ENCODE results near the gene CCL4. TPM values are rescaled to one million over a fixed set of nuclear protein-coding genes. Genes with fewer than 3 reads are reported as not detected.

Gene CCL4
- polyA plus RNA-seq, 1 donor: 6.9 TPM

DNA sequence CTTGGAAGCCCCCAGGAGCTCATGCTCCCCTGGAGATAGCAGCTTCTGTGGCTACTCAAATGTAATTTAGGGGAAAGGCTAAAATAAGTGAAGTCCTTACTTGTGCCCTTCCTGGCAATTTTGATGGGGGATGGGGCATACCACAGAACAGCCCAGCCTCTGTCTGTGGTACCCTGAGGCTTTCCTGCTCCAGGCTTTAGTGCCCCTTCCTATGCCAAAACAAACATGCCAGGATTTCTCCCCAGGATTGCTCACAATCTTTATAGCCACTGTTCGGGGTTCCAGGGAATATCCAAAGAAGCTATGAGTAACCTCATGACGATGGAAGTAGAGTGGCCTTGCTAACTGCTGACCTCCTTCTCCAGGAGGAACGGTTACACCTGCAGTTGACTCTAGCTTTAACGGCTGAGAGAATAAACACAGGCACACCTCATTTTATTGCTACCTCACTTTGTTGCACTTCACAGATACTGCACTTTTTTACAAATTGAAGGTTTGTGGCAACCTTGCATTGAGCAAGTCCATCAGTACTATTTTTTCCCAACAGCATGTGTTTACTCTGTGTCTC, 24.9 kb downstream of the CCL4 start:
- Histone ChIP-seq H3K27me3 (ENCODE audit: control insufficient read depth, insufficient read depth, low read length) (no peaks in the 10 kb centered on the region), H3K36me3 (ENCODE audit: control insufficient read depth, insufficient read depth, low read length) (no peaks in the 10 kb centered on the region), H3K4me1 (ENCODE audit: control insufficient read depth, insufficient read depth, low read length) (peaks cover 9% of the 10 kb centered on the region), H3K27ac (ENCODE audit: low read length) (peak overlapping the region; percentile 2), H3K4me3 (ENCODE audit: low read length) (no peak overlapping the region), H3K9me3 (ENCODE audit: control insufficient read depth, low read depth, low read length) (peaks cover 13% of the 10 kb centered on the region)
- peak; percentile 34 to 66 for DNase-seq
- no CpG with 5 or more reads among the region's 4 CpGs for WGBS (ENCODE audit: insufficient coverage, low lambda C conversion rate)

DNA sequence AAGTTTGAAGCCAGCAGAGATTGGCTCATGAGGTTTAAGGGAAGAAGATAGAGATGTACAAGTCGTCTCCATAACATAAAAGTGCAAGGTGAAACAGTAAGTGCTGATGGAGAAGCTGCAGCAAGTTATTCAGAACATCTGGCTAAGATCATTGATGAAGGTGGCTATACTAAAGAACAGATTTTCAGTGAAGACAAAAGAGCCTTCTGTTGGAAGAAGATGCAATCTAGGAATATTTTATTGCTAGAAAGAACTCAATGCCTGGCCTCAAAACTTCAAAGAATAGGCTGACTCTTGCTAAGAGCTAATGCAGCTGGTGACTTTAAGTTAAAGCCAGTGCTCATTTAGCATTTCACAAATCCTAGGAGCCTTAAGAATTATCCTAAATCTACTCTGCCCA, 26.0 kb downstream of the CCL4 start:
- 83% methylated on average over 1 of the region's 1 CpG for WGBS (ENCODE audit: insufficient coverage, low lambda C conversion rate)
- Histone ChIP-seq H3K27me3 (ENCODE audit: control insufficient read depth, insufficient read depth, low read length) (no peaks in the 10 kb centered on the region), H3K36me3 (ENCODE audit: control insufficient read depth, insufficient read depth, low read length) (no peaks in the 10 kb centered on the region), H3K4me3 (ENCODE audit: low read length) (no peak overlapping the region), H3K27ac (ENCODE audit: low read length) (no peak overlapping the region), H3K4me1 (ENCODE audit: control insufficient read depth, insufficient read depth, low read length) (peaks cover 16% of the 10 kb centered on the region), H3K9me3 (ENCODE audit: control insufficient read depth, low read depth, low read length) (peaks cover 13% of the 10 kb centered on the region)
- no peak for DNase-seq

DNA sequence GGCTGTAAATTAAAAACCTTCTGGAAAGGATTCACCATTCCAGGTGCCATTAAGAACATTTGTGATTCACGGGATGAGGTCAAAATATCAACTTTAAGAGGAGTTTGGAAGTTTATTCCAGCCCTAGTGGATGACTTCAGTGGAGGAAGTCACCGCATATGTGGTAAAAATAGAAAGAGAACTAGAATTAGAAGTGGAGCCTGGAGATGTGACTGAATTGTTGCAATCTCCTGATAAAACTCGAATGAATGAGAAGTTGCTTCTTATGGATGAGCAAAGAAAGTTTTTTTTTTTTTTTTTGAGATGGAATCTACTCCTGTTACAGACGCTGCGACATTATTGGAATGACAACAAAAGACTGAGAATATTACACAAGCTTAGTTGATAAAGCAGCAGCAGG, 26.7 kb downstream of the CCL4 start:
- Histone ChIP-seq H3K4me3 (ENCODE audit: low read length) (no peak overlapping the region), H3K4me1 (ENCODE audit: control insufficient read depth, insufficient read depth, low read length) (peaks cover 19% of the 10 kb centered on the region), H3K36me3 (ENCODE audit: control insufficient read depth, insufficient read depth, low read length) (no peaks in the 10 kb centered on the region), H3K27ac (ENCODE audit: low read length) (no peak overlapping the region), H3K27me3 (ENCODE audit: control insufficient read depth, insufficient read depth, low read length) (no peaks in the 10 kb centered on the region), H3K9me3 (ENCODE audit: control insufficient read depth, low read depth, low read length) (peaks cover 6% of the 10 kb centered on the region)
- WGBS (ENCODE audit: insufficient coverage, low lambda C conversion rate): 100% methylated on average over 2 of the region's 5 CpGs
- DNase-seq: no peak

DNA sequence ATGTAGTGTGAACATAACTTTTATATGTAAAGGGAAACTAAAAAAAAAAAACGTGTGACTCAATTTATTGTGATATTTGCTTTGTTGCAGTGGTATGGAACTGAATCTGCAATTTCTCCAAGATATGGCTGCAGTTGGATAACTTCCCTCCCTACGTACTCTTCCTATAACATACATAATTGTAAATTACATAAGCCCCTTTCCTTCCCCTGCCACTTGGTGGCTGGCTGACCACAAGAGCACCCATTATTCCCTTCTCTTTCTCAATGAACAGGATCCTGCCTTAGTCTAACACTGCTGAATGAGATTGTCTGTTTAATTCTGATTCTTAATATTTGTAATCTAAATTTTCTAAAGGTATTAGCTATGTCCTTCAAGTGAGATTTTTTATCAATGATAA, 27.8 kb downstream of the CCL4 start:
- Histone ChIP-seq H3K4me3 (ENCODE audit: low read length) (no peak overlapping the region), H3K9me3 (ENCODE audit: control insufficient read depth, low read depth, low read length) (no peaks in the 10 kb centered on the region), H3K27ac (ENCODE audit: low read length) (no peak overlapping the region), H3K36me3 (ENCODE audit: control insufficient read depth, insufficient read depth, low read length) (no peaks in the 10 kb centered on the region), H3K27me3 (ENCODE audit: control insufficient read depth, insufficient read depth, low read length) (no peaks in the 10 kb centered on the region), H3K4me1 (ENCODE audit: control insufficient read depth, insufficient read depth, low read length) (peaks cover 29% of the 10 kb centered on the region)
- DNase-seq: no peak
- 100% methylated on average over 1 of the region's 2 CpGs for WGBS (ENCODE audit: insufficient coverage, low lambda C conversion rate)

DNA sequence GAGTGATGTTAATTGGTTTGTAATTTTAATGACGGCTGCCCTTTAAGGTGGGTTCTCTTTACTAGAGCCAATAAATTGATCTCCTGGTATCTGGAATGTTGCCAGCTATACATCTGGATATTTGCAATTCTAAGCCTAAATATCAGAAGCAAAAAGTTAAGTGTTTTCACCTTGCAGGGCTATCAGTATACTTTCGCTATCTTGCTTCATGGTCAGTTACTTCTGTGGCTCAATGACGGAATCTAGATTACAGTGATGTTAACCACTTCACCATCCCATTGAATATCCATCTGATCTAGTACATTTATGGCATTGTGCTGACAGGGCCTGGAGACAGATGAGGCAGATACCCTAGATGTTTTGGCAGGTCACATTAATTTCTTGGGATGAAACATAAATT, 28.3 kb downstream of the CCL4 start:
- Histone ChIP-seq H3K9me3 (ENCODE audit: control insufficient read depth, low read depth, low read length) (no peaks in the 10 kb centered on the region), H3K27me3 (ENCODE audit: control insufficient read depth, insufficient read depth, low read length) (no peaks in the 10 kb centered on the region), H3K36me3 (ENCODE audit: control insufficient read depth, insufficient read depth, low read length) (no peaks in the 10 kb centered on the region), H3K27ac (ENCODE audit: low read length) (no peak overlapping the region), H3K4me1 (ENCODE audit: control insufficient read depth, insufficient read depth, low read length) (peaks cover 34% of the 10 kb centered on the region), H3K4me3 (ENCODE audit: low read length) (no peak overlapping the region)
- WGBS (ENCODE audit: insufficient coverage, low lambda C conversion rate): no CpG with 5 or more reads among the region's 3 CpGs
- no peak for DNase-seq

DNA sequence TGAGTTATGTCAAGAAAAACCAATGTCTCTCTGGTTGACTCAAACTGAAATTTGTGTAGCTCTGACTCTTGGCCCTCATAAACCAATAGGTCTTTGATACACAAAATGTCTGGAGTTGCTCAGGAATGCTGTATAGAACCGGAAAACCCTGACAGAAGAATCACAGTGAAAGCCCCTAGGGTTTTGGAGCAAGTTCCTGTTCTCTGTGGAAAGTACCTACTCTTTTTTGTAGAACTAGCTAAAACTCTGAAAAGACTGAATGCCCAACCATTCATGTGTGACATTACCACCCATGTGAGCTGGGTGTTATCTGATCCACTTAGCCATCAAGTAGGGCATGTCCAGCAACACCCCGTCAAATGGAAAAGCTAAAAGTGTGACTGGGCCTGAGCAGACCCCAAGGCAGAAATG, 28.8 kb downstream of the CCL4 start:
- Histone ChIP-seq H3K4me1 (ENCODE audit: control insufficient read depth, insufficient read depth, low read length) (peaks cover 39% of the 10 kb centered on the region), H3K36me3 (ENCODE audit: control insufficient read depth, insufficient read depth, low read length) (no peaks in the 10 kb centered on the region), H3K27me3 (ENCODE audit: control insufficient read depth, insufficient read depth, low read length) (no peaks in the 10 kb centered on the region), H3K4me3 (ENCODE audit: low read length) (no peak overlapping the region), H3K27ac (ENCODE audit: low read length) (no peak overlapping the region), H3K9me3 (ENCODE audit: control insufficient read depth, low read depth, low read length) (no peaks in the 10 kb centered on the region)
- no CpG with 5 or more reads among the region's 2 CpGs for WGBS (ENCODE audit: insufficient coverage, low lambda C conversion rate)
- no peak for DNase-seq

DNA sequence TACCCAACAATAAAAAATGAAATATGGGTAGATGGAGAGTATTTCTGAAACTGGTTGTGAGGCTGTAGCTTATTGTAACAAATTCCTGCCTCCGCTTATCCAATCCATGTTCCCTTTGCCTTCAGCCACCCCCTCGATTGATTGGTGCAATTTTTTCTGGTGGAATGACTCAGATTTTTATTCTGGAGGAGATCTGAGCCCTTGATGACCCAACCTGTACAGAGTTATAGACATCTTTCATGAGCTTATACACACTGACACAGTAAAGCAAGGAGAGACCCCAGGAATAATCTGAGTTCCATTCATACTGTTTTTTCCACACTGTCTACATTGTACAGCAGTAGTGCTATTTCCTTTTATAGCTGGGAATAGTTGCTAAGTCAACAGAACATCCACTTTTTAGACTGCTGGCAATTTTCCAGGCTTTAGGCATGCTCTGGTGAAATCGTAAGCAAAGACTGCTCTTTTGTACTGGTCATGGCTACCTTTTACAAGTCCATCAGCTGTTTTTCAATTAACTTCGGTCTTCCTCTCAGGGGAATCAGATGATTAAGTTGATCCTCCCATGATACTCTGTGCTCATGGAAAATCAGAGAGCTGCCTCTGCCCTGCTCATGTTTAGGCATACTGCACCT, 30.1 kb downstream of the CCL4 start:
- no peaks in the 10 kb centered on the region for H3K27me3 ChIP-seq (ENCODE audit: control insufficient read depth, insufficient read depth, low read length)
- WGBS (ENCODE audit: insufficient coverage, low lambda C conversion rate): no CpG with 5 or more reads among the region's 4 CpGs
- H3K27ac ChIP-seq (ENCODE audit: low read length): peak overlapping the region; percentile 35
- peaks cover 39% of the 10 kb centered on the region for H3K4me1 ChIP-seq (ENCODE audit: control insufficient read depth, insufficient read depth, low read length)
- H3K36me3 ChIP-seq (ENCODE audit: control insufficient read depth, insufficient read depth, low read length): no peaks in the 10 kb centered on the region
- DNase-seq: peak; percentile 80 to 88
- no peak overlapping the region for H3K4me3 ChIP-seq (ENCODE audit: low read length)
- no peaks in the 10 kb centered on the region for H3K9me3 ChIP-seq (ENCODE audit: control insufficient read depth, low read depth, low read length)

DNA sequence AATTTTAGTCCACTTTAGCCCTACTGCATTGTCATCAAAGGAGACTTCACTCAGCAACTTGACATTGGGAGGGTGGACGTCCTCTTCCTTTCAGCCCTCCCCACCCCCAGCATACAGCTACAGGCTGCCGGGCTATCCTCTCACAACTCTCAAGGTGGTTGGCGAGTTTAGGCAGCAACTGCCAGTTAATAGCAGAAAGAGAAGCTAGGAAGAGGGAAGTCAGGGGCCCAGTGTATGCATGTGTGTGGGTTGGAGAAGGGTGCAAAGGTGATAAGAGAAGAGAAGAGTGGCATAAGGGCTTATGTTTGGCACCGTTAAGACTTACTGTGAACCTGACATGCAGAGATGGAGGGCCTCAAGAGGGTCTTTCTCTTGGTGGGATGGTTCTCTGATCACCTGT, 31.8 kb downstream of the CCL4 start:
- DNase-seq: no peak
- Histone ChIP-seq H3K27ac (ENCODE audit: low read length) (no peak overlapping the region), H3K36me3 (ENCODE audit: control insufficient read depth, insufficient read depth, low read length) (no peaks in the 10 kb centered on the region), H3K4me1 (ENCODE audit: control insufficient read depth, insufficient read depth, low read length) (peaks cover 31% of the 10 kb centered on the region), H3K9me3 (ENCODE audit: control insufficient read depth, low read depth, low read length) (no peaks in the 10 kb centered on the region), H3K27me3 (ENCODE audit: control insufficient read depth, insufficient read depth, low read length) (no peaks in the 10 kb centered on the region), H3K4me3 (ENCODE audit: low read length) (no peak overlapping the region)
- no CpG with 5 or more reads among the region's 4 CpGs for WGBS (ENCODE audit: insufficient coverage, low lambda C conversion rate)

DNA sequence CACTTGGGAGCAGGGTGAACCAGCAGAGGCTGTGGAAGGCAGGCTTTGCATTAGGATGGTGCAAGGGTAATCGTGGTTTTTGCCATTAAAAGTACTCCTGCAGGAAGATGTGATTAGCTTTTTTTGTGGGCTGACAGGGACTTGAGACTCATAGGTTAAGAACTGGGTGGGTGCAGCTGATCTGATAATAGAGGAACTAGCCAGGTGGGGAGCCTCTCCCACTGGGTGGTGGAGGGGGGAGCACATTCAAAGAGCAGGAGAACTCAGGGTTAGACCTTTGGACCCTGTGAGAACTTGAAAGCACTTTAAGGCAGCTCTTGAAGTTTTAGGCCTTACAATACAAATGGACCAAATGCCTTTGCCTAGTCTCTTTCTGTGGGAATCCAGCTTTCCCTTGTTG, 32.4 kb downstream of the CCL4 start:
- Histone ChIP-seq H3K27me3 (ENCODE audit: control insufficient read depth, insufficient read depth, low read length) (no peaks in the 10 kb centered on the region), H3K9me3 (ENCODE audit: control insufficient read depth, low read depth, low read length) (no peaks in the 10 kb centered on the region), H3K4me3 (ENCODE audit: low read length) (no peak overlapping the region), H3K4me1 (ENCODE audit: control insufficient read depth, insufficient read depth, low read length) (peaks cover 31% of the 10 kb centered on the region), H3K36me3 (ENCODE audit: control insufficient read depth, insufficient read depth, low read length) (no peaks in the 10 kb centered on the region), H3K27ac (ENCODE audit: low read length) (peak overlapping the region; percentile 30)
- no CpG with 5 or more reads among the region's 1 CpG for WGBS (ENCODE audit: insufficient coverage, low lambda C conversion rate)
- DNase-seq: peak; percentile 70 to 86

DNA sequence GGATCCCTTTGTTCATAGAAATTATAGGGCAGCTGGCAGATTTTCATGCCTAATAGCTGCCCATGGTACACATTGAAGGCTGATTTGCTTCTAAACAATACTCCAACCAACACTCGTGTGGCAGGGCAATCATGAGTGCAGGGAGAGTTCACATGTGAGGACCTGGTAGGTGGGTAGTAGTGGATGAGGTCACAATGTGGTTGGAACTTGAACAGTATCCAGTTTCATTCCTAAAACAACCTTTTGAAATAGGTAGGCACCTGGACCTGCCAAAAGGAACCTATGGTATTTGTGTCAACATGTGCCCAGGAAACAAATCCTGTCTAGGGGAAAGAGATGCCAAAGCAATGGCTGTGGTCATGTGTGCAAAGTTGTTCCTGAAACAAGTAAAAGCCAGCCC, 32.8 kb downstream of the CCL4 start:
- Histone ChIP-seq H3K27ac (ENCODE audit: low read length) (peak overlapping the region; percentile 30), H3K27me3 (ENCODE audit: control insufficient read depth, insufficient read depth, low read length) (no peaks in the 10 kb centered on the region)
- no CpG with 5 or more reads among the region's 1 CpG for WGBS (ENCODE audit: insufficient coverage, low lambda C conversion rate)

DNA sequence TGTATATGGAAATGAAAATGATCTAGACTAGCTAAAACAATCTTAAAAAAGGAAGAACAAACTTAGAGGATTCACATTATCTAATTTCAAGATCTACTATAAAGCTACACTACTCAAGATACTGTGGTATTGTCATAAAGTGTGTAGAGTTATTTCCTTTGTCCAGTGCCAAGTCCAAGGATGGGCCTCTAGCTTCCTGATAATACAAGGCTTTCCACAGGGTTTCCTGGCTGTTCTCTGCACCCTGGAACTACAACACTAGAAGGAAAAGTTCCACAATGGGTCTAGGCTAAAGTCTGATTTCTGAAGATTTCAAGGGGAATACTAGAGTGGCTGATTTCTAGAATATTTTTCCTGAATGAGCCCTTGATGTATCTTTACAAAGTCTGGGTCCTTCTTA, 38.6 kb downstream of the CCL4 start:
- H3K4me3 ChIP-seq (ENCODE audit: low read length): no peak overlapping the region
- H3K9me3 ChIP-seq (ENCODE audit: control insufficient read depth, low read depth, low read length): no peaks in the 10 kb centered on the region
- H3K27me3 ChIP-seq (ENCODE audit: control insufficient read depth, insufficient read depth, low read length): no peaks in the 10 kb centered on the region
- no peaks in the 10 kb centered on the region for H3K36me3 ChIP-seq (ENCODE audit: control insufficient read depth, insufficient read depth, low read length)
- H3K27ac ChIP-seq (ENCODE audit: low read length): no peak overlapping the region
- DNase-seq: peak; percentile 21 to 58
- peaks cover 7% of the 10 kb centered on the region for H3K4me1 ChIP-seq (ENCODE audit: control insufficient read depth, insufficient read depth, low read length)

More for the DNA sequence above, 32.8 kb downstream of the CCL4 start:
- Histone ChIP-seq H3K4me3 (ENCODE audit: low read length) (no peak overlapping the region), H3K36me3 (ENCODE audit: control insufficient read depth, insufficient read depth, low read length) (no peaks in the 10 kb centered on the region), H3K9me3 (ENCODE audit: control insufficient read depth, low read depth, low read length) (no peaks in the 10 kb centered on the region), H3K4me1 (ENCODE audit: control insufficient read depth, insufficient read depth, low read length) (peaks cover 31% of the 10 kb centered on the region)
- peak in 1 of 2 donors; percentile 20 for DNase-seq

Data from large intestine (tissue), 3 donors.